HG02840 (cell line): ENCODE measurements around the gene PLAC8.
"Not testable (repeated sequence)": the region's sequence is repeated elsewhere in the genome, so short reads cannot be mapped to it uniquely, and the experiment has no call there.

Source experiments
- ATAC-seq: cut with Tn5 transposase; IDR thresholded peaks from one replicate; pipeline ENCODE4 v1.9.1; 2021; ENCODE audit warnings: mild to moderate bottlenecking, moderate library complexity, moderate number of reproducible peaks; ENCODE audit not compliant: unreplicated experiment, low FRiP score

Gene PLAC8

GRCh38 chr4:83114576-83114975 lies at the start of gene PLAC8:
Gene PLAC8 (minus strand): TSS chr4:83114729. CDS start chr4:83107921, 6,808 bp downstream.
- peak; percentile 35 for ATAC-seq

GRCh38 chr4:83153417-83153816 lies 38.9 kb upstream of the PLAC8 start:
- ATAC-seq, result no peak

- no peak for ATAC-seq
These were observed 38.2 kb upstream of the PLAC8 start for GRCh38 chr4:83152746-83153145.

- ATAC-seq, result no peak
These were observed 37.1 kb upstream of the PLAC8 start for GRCh38 chr4:83151651-83152050.

GRCh38 chr4:83150653-83151330 lies 36.3 kb upstream of the PLAC8 start:
- ATAC-seq, result no peak

- no peak for ATAC-seq
These were observed 35.5 kb upstream of the PLAC8 start for GRCh38 chr4:83149865-83150652.

GRCh38 chr4:83146841-83147240 lies 32.3 kb upstream of the PLAC8 start:
- no peak for ATAC-seq

GRCh38 chr4:83145776-83146175 lies 31.2 kb upstream of the PLAC8 start:
- not testable (repeated sequence) for ATAC-seq

- ATAC-seq, result no peak
These were observed 25.1 kb upstream of the PLAC8 start for GRCh38 chr4:83139514-83140156.

GRCh38 chr4:83138946-83139345 lies 24.4 kb upstream of the PLAC8 start:
- ATAC-seq, result no peak

GRCh38 chr4:83132065-83132464 lies 17.5 kb upstream of the PLAC8 start:
- no peak for ATAC-seq

GRCh38 chr4:83129264-83129663 lies 14.7 kb upstream of the PLAC8 start:
- ATAC-seq, result no peak

- ATAC-seq, result no peak
These were observed 13.9 kb upstream of the PLAC8 start for GRCh38 chr4:83128240-83128929.

- ATAC-seq, result no peak
These were observed 11.2 kb upstream of the PLAC8 start for GRCh38 chr4:83125738-83126141.

- ATAC-seq, result no peak
These were observed 9.7 kb upstream of the PLAC8 start for GRCh38 chr4:83124111-83124780.

GRCh38 chr4:83121246-83121645 lies 6.7 kb upstream of the PLAC8 start:
- no peak for ATAC-seq

- no peak for ATAC-seq
These were observed 4.3 kb upstream of the PLAC8 start for GRCh38 chr4:83118869-83119268.

GRCh38 chr4:83115656-83116285 lies 1.2 kb upstream of the PLAC8 start:
- ATAC-seq, result no peak

GRCh38 chr4:83115000-83115399 lies 471 bp upstream of the PLAC8 start:
- no peak for ATAC-seq

GRCh38 chr4:83113429-83113786 lies 1.1 kb downstream of the PLAC8 start:
- no peak for ATAC-seq
